GM19397 (cell line): ENCODE results near the gene FAM168A.
"Not testable (repeated sequence)": the region's sequence is repeated elsewhere in the genome, so short reads cannot be mapped to it uniquely, and the experiment has no call there.

Source experiments
- ATAC-seq: cut with Tn5 transposase; IDR thresholded peaks from one replicate; pipeline ENCODE4 v1.9.1; 2021; ENCODE audit warnings: mild to moderate bottlenecking, moderate library complexity; ENCODE audit not compliant: unreplicated experiment

The FAM168A gene

GRCh38 chr11:73473252-73473651 is 124.7 kb downstream of the FAM168A start:
- no peak for ATAC-seq

GRCh38 chr11:73470036-73470612 is 127.8 kb downstream of the FAM168A start:
- ATAC-seq: not testable (repeated sequence)

DNA sequence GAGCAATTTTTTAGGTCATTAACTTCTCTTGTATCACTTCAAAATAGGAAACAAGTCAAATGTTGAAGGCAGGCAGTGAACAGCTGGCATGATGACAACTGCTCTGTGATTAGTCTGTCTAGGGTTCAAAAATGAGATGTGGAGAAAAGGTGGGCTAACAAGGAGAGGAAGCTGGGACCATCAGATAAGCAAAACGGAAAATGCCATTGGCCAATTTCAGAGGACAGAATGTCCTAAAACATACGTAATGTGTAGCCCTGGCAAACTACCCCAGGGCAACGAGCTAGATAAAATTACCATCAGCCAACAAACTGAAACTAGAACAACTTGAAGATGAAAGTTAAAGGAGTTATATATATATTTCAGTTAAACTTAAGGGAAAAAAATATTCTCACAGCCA is 128.5 kb downstream of the FAM168A start:
- ATAC-seq: no peak

DNA sequence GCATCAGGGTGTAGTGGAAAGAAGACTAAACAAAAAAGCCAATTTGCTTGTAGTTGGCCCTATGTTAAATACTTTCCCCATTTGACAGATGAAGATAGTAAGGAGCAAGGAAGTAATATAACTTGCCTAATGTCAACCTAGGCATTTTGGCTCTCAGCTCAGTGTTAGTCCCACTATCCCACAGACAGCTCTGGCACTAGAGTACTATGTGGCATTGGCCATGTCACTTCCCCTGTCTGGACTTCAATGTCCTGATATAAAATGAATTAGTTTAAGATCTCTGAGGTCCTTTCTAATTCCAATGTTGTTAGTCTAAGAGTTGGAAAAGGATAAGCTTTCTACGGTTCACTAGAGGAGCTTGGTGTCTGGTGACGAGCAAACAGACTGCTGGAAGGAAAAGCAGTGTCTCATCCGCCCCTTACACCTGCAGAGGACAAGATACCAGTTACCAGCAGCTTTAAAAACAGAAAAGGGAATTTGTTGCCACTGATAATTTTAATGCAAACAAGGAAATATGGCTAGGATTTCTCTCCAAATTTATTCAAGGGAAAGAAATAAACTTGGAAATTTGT is 129.2 kb downstream of the FAM168A start:
- no peak for ATAC-seq

- no peak for ATAC-seq
Measured at GRCh38 chr11:73467505-73467904, 130.4 kb downstream of the FAM168A start.

DNA sequence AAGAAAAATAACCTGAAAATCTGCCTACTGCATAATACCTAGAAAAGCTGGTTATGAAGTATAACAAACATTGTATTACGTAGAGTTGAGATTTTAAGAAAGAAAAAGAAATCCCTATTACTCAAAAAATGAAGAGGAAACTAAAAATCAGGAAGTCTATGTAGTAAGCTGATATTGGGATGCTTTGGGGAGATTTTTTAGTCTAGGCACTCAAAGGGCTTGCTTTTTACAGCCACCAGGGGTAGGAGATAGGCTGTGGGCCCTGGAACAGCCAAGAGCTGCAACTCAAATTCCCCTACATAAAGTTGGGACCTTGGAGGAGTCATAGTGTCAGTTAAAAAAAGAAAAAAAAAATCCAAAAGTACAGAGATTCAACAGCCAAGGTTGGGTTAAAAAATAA is 131.3 kb downstream of the FAM168A start:
- ATAC-seq: no peak

- no peak for ATAC-seq
Measured at GRCh38 chr11:73465871-73466270, 132.0 kb downstream of the FAM168A start.

DNA sequence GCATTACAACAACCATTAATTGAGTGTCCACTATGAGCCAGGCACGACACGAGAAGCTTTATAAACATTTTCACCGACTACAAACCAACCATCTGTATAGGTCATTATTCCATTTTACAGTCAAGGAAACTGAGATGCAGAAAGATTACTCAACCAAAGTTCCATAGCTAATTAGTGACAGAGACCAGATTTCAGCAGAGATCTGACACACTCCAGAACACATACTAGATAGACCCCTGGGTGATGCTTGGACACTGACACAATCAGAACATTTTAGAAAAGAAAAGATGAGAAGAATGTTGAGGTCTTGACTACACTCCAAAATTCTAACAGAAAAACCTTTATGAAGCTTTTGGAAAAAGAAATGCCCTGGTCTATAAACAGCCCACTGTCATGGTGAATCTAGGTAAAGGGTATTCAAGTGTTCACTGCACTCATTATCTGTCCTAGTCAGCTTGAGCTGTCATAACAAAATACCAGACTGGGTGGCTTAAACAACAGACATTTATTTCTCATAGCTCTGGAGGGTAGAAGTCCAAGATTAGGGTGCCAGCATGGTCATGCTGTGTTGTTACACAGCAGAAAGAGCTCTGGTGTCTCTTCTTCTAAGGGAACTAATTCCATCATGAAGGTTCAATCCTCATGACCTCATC is 132.8 kb downstream of the FAM168A start:
- ATAC-seq: no peak

DNA sequence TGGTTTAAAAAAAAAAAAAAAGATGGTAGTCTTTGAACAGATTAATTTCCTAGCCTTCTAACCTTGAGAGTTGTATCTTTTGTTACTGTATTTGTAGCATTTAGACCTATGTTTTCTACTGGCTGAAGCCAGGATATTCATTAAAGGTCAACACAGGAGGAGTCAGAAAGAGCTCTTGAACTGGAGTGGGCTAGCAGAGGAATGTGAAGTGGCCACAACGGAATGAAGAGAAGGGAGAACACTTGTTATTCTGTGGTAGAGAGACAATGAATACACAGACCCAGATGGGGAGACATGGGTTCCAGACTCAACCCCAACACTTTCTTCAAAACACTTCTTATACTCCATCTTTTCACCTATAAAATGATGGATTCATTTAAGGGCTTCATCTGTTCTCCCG is 133.6 kb downstream of the FAM168A start:
- no peak for ATAC-seq

GRCh38 chr11:73463359-73463758 is 134.6 kb downstream of the FAM168A start:
- ATAC-seq: no peak

- no peak for ATAC-seq
Measured at GRCh38 chr11:73461964-73462363, 135.9 kb downstream of the FAM168A start.

DNA sequence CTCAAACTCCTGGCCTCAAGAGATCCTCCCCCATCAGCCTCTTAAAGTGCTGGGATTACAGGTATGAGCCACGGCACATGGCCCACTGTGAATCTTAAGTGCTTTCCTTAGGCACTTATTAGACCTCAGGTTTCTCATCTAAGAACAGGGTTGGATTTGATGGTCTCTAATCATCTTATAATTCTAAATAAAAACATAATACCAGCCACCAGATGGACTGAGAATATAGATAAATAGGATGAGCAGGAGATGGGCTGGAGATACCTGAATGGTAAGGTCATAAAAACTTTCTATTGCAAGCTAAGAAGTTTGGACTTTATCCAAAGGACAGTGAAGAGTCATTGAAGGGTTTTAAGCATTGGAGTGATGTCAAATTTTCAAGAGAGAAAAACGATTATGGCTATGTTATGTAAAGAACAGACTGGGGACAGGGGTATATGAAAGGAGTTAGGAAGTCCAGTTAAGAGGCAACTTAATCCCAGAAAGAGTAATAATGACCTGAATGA is 136.5 kb downstream of the FAM168A start:
- ATAC-seq: no peak

DNA sequence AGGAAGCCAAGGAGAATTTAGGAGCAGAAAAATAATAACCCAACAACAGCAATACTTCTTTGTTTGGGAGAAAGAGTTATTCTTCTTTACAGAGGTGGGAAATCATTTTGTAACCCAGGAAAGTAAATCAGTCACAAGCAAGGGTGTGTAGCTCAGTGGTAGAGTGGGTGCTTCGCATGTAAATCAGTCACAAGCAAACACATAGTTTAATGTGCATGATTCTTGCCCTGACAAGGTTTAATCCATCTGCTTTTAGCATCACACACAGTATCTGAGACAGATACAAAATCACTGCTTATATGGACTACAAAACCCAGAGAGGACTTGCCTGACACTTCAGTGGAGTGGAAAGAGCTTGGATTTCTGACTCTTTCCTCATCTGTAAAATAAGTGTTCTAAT is 139.7 kb downstream of the FAM168A start:
- no peak for ATAC-seq

GRCh38 chr11:73454987-73455386 is 142.9 kb downstream of the FAM168A start:
- no peak for ATAC-seq

GRCh38 chr11:73453562-73453961 is 144.3 kb downstream of the FAM168A start:
- no peak for ATAC-seq

GRCh38 chr11:73452726-73453125 is 145.2 kb downstream of the FAM168A start:
- no peak for ATAC-seq

GRCh38 chr11:73451896-73452295 is 146.0 kb downstream of the FAM168A start:
- no peak for ATAC-seq

- ATAC-seq: no peak
Measured at GRCh38 chr11:73446766-73447165, 151.1 kb downstream of the FAM168A start.

- ATAC-seq: no peak
Measured at GRCh38 chr11:73445980-73446379, 151.9 kb downstream of the FAM168A start.

- ATAC-seq: no peak
Measured at GRCh38 chr11:73439002-73439843, 158.7 kb downstream of the FAM168A start.

DNA sequence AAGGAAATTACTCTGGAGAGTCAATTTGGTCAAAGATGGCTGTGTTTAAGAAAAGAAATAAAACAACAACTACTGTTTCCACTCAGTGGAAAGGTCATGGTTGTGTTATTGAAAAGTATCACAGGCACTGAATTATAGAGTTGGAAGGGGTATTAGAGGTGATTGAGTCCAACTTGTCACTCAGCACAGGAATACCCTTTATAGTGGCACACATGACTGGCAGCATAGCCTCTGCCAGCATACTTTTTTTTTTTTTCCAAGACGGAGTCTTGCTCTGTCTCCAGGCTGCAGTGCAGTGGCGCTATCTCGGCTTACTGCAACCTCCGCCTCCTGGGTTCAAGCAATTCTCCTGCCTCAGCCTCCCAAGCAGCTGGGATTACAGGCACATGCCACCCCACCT is 161.1 kb downstream of the FAM168A start:
- ATAC-seq: not testable (repeated sequence)
